GM13977 (cell line): Measurements from ENCODE around the gene USP19.

Source experiments
- DNase-seq: peaks from one replicate; pipeline ENCODE4 v3.0.0; 2012; ENCODE audit warnings: low spot score
- CTCF ChIP-seq: IDR thresholded peaks from 2 replicates; pipeline ENCODE4 v1.5.1; 2012; ENCODE audit warnings: mild to moderate bottlenecking, control low read depth; ENCODE audit not compliant: insufficient read depth; ENCODE audit errors: extremely low read depth, missing control alignments
- in situ Hi-C: fragments of 300-500 bp; cut with MboI; formaldehyde crosslinking; loops from one replicate; pipeline ENCODE4 v1.12.0; 2022; ENCODE audit warnings: low sequenced_read_pairs, low pct_unique_long_range_greater_than_20kb, mixed read lengths, inconsistent platforms; ENCODE audit not compliant: unreplicated experiment

USP19 gene, protein sequence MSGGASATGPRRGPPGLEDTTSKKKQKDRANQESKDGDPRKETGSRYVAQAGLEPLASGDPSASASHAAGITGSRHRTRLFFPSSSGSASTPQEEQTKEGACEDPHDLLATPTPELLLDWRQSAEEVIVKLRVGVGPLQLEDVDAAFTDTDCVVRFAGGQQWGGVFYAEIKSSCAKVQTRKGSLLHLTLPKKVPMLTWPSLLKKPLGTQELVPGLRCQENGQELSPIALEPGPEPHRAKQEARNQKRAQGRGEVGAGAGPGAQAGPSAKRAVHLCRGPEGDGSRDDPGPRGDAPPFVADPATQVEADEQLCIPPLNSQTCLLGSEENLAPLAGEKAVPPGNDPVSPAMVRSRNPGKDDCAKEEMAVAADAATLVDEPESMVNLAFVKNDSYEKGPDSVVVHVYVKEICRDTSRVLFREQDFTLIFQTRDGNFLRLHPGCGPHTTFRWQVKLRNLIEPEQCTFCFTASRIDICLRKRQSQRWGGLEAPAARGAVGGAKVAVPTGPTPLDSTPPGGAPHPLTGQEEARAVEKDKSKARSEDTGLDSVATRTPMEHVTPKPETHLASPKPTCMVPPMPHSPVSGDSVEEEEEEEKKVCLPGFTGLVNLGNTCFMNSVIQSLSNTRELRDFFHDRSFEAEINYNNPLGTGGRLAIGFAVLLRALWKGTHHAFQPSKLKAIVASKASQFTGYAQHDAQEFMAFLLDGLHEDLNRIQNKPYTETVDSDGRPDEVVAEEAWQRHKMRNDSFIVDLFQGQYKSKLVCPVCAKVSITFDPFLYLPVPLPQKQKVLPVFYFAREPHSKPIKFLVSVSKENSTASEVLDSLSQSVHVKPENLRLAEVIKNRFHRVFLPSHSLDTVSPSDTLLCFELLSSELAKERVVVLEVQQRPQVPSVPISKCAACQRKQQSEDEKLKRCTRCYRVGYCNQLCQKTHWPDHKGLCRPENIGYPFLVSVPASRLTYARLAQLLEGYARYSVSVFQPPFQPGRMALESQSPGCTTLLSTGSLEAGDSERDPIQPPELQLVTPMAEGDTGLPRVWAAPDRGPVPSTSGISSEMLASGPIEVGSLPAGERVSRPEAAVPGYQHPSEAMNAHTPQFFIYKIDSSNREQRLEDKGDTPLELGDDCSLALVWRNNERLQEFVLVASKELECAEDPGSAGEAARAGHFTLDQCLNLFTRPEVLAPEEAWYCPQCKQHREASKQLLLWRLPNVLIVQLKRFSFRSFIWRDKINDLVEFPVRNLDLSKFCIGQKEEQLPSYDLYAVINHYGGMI (N-terminal part only)

DNA sequence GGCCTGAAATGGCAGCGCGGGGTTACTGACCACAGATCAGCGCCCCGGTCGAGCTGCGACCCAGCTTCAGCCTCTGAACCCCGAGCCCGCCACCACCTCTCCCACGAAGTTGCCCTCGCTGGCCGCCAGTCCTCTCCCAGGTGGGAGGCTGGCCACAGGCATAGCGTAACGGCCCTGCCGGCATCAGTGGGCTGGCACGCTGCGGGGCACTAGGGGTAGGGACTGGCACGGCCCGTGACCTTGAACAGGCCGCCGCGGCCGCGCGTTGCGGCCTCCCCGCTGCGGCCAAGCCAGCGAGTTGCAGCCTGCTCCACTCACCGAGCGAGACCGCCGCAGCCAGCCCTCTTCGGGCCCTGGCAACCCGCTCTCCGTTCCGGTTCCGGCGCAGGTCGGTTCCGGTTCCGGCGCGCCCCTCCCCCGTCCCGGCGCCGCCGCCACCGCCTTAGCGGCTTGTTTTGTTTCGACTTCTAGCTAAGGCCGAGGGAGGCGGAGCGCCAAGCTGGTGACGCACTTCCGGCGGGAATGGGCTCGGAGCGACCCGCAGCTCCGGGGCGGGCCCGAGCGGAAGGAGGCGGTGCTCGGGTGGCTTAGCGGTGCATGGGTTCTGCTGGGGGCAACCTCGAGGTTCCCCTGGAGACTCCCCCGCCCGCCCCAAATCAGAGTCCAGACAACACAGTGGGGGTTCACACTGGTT, at the start of gene USP19:
Gene USP19, minus strand, starts transcription at position 386 of the 694 bp plus-strand sequence. CDS start 1,678 bp downstream, outside the sequence.
- no peak for TF ChIP-seq CTCF
- peak; percentile 98 for DNase-seq
- in situ Hi-C loops = no loop called here

DNA sequence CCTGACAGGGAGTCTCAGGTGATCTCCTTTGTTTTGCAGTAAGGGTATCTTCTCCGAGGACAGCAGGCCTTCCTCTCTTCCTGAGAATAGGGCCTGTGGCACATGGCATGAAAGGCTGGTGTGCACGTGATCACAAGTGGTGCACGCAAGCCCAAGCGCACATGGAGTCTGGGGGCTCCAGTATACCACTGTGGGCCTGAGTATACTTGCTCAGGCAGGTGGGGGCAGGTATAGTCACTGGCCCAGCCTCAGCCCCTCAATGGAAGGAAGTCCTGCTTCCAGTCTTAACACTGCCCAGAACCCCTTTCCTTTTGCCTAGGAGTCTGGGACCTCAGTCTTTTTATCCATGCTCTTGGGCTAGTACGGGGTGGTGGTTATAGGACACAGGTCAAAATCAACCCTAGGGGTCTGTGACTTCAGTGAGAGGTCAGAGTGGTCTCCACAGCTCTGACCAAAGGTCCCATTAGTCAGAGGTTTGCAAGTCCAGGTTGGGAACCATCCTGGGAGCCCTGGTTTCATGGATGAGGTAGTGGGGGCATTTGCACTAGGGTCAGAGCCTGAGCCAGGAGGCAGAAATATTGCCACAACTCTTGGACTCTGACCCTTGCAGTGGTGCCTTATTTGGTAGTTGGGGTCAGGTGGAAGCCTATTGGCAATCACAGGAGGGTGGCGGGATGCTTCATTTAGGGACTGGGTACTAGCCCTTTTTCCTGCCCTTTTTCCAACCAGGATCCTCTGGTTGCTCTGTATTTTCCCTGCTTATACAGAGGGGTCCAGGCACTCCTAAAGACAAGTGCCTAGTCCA, 46.3 kb upstream of the USP19 start:
- in situ Hi-C loops = loop anchor here (25.0 kb wide), 1 partner anchor 270 kb away; the partner anchor contains the start of gene NICN1
- TF ChIP-seq CTCF = no peak

GRCh38 chr3:49165771-49166751, 45.4 kb upstream of the USP19 start, which contains the start of gene CCDC71:
Gene CCDC71, minus strand, starts transcription at chr3:49166331. Its CDS starts 2,123 bp downstream, at chr3:49164208.
- DNase-seq = peak; percentile 97
- in situ Hi-C loops = loop anchor here (25.0 kb wide), 1 partner anchor 271 kb away; the partner anchor contains the start of gene NICN1
- no peak for TF ChIP-seq CTCF

More for the DNA sequence above, 46.3 kb upstream of the USP19 start:
- DNase-seq = no peak

- in situ Hi-C loops = loop anchor here (25.0 kb wide), 1 partner anchor 272 kb away; the partner anchor contains the start of gene NICN1
- DNase-seq = peak; percentile 53
- no peak for TF ChIP-seq CTCF
These were observed 44.5 kb upstream of the USP19 start for GRCh38 chr3:49164983-49165720.
